Measurements from ENCODE around the gene NDUFAF8.

DNA sequence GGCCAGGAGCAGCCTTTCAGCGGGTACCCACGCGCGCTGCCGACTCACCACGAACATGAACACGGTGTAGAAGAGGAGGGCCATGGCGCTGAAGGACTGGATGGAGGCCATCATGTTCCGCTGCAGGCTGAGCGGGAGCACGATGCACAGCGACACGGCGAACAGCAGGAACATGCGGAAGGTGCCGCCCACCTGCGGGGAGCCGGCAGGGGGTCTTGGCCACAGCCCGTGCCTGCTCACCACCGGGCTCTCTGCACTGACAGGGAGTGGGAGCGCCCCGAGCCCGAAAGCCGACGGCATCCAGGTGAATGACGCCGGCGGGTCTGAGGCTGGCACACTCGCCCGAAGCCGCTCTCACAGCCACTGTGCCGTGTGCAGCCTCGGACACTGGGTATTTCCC, 43.0 kb downstream of the NDUFAF8 start:
- TF ChIP-seq, protein P1, sequence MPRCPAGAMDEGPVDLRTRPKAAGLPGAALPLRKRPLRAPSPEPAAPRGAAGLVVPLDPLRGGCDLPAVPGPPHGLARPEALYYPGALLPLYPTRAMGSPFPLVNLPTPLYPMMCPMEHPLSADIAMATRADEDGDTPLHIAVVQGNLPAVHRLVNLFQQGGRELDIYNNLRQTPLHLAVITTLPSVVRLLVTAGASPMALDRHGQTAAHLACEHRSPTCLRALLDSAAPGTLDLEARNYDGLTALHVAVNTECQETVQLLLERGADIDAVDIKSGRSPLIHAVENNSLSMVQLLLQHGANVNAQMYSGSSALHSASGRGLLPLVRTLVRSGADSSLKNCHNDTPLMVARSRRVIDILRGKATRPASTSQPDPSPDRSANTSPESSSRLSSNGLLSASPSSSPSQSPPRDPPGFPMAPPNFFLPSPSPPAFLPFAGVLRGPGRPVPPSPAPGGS (IDR thresholded peaks at IDR 0.05), result no peak
- TF ChIP-seq, protein P2, sequence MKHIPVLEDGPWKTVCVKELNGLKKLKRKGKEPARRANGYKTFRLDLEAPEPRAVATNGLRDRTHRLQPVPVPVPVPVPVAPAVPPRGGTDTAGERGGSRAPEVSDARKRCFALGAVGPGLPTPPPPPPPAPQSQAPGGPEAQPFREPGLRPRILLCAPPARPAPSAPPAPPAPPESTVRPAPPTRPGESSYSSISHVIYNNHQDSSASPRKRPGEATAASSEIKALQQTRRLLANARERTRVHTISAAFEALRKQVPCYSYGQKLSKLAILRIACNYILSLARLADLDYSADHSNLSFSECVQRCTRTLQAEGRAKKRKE (CRISPR knock-in tag; IDR thresholded peaks at IDR 0.05; ENCODE audit: low read depth), result no peak
- TF ChIP-seq, protein P3, sequence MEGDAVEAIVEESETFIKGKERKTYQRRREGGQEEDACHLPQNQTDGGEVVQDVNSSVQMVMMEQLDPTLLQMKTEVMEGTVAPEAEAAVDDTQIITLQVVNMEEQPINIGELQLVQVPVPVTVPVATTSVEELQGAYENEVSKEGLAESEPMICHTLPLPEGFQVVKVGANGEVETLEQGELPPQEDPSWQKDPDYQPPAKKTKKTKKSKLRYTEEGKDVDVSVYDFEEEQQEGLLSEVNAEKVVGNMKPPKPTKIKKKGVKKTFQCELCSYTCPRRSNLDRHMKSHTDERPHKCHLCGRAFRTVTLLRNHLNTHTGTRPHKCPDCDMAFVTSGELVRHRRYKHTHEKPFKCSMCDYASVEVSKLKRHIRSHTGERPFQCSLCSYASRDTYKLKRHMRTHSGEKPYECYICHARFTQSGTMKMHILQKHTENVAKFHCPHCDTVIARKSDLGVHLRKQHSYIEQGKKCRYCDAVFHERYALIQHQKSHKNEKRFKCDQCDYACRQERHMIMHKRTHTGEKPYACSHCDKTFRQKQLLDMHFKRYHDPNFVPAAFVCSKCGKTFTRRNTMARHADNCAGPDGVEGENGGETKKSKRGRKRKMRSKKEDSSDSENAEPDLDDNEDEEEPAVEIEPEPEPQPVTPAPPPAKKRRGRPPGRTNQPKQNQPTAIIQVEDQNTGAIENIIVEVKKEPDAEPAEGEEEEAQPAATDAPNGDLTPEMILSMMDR (IDR thresholded peaks at IDR 0.05), result no peak
- TF ChIP-seq, protein P4, sequence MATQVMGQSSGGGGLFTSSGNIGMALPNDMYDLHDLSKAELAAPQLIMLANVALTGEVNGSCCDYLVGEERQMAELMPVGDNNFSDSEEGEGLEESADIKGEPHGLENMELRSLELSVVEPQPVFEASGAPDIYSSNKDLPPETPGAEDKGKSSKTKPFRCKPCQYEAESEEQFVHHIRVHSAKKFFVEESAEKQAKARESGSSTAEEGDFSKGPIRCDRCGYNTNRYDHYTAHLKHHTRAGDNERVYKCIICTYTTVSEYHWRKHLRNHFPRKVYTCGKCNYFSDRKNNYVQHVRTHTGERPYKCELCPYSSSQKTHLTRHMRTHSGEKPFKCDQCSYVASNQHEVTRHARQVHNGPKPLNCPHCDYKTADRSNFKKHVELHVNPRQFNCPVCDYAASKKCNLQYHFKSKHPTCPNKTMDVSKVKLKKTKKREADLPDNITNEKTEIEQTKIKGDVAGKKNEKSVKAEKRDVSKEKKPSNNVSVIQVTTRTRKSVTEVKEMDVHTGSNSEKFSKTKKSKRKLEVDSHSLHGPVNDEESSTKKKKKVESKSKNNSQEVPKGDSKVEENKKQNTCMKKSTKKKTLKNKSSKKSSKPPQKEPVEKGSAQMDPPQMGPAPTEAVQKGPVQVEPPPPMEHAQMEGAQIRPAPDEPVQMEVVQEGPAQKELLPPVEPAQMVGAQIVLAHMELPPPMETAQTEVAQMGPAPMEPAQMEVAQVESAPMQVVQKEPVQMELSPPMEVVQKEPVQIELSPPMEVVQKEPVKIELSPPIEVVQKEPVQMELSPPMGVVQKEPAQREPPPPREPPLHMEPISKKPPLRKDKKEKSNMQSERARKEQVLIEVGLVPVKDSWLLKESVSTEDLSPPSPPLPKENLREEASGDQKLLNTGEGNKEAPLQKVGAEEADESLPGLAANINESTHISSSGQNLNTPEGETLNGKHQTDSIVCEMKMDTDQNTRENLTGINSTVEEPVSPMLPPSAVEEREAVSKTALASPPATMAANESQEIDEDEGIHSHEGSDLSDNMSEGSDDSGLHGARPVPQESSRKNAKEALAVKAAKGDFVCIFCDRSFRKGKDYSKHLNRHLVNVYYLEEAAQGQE (IDR thresholded peaks at IDR 0.05), result no peak
- TF ChIP-seq POLR2A (IDR thresholded peaks at IDR 0.05; ENCODE audit: low read length), result no peak
- no peak for TF ChIP-seq SREBF2 (IDR thresholded peaks at IDR 0.05)
- TF ChIP-seq, protein P5, sequence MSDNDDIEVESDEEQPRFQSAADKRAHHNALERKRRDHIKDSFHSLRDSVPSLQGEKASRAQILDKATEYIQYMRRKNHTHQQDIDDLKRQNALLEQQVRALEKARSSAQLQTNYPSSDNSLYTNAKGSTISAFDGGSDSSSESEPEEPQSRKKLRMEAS (IDR thresholded peaks at IDR 0.05), result no peak
- no peak for TF ChIP-seq RCOR1 (IDR thresholded peaks at IDR 0.05; ENCODE audit: low read depth, low read length)
- no peak for TF ChIP-seq PHF8 (IDR thresholded peaks at IDR 0.05; ENCODE audit: borderline replicate concordance, low read depth)
- TF ChIP-seq CHD4 (IDR thresholded peaks at IDR 0.05; ENCODE audit: borderline replicate concordance), result no peak
- TF ChIP-seq, protein P6, sequence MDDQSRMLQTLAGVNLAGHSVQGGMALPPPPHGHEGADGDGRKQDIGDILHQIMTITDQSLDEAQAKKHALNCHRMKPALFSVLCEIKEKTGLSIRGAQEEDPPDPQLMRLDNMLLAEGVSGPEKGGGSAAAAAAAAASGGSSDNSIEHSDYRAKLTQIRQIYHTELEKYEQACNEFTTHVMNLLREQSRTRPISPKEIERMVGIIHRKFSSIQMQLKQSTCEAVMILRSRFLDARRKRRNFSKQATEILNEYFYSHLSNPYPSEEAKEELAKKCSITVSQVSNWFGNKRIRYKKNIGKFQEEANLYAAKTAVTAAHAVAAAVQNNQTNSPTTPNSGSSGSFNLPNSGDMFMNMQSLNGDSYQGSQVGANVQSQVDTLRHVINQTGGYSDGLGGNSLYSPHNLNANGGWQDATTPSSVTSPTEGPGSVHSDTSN (IDR thresholded peaks at IDR 0.05), result no peak
- TF ChIP-seq, protein P7, sequence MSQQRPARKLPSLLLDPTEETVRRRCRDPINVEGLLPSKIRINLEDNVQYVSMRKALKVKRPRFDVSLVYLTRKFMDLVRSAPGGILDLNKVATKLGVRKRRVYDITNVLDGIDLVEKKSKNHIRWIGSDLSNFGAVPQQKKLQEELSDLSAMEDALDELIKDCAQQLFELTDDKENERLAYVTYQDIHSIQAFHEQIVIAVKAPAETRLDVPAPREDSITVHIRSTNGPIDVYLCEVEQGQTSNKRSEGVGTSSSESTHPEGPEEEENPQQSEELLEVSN (IDR thresholded peaks at IDR 0.05; ENCODE audit: borderline replicate concordance, low read depth), result no peak
- no peak for TF ChIP-seq ZC3H11A (IDR thresholded peaks at IDR 0.05)
- no peak for TF ChIP-seq EHMT2 (IDR thresholded peaks at IDR 0.05; ENCODE audit: low read depth)
